SK-N-SH (cell line): Measurements from ENCODE around the gene LPP.

Source experiments
- CTCF ChIP-seq: fragments of 200-600 bp; sonication (generic); IDR thresholded peaks from 2 replicates; pipeline ENCODE4 v1.6.1; 2017; ENCODE audit warnings: antibody characterized with exemption, mild to moderate bottlenecking, moderate library complexity
- EP300 ChIP-seq, 2 experiments: IDR thresholded peaks; 2 replicates each; pipeline versions ENCODE4 v1.4.0 to v1.6.1; 2012; ENCODE audit warnings: borderline replicate concordance in 1 of 2, low read depth in 1 of 2, low read length in 1 of 2
- JUND ChIP-seq: IDR thresholded peaks from 2 replicates; pipeline ENCODE4 v1.4.0; 2012
- NFIC ChIP-seq: IDR thresholded peaks from 2 replicates; pipeline ENCODE4 v1.4.0; 2012; ENCODE audit warnings: borderline replicate concordance
- POLR2AphosphoS5 ChIP-seq: IDR thresholded peaks from 2 replicates; pipeline ENCODE4 v1.6.1; 2012; ENCODE audit warnings: low read depth, low read length
- RAD21 ChIP-seq: IDR thresholded peaks from 2 replicates; pipeline ENCODE4 v1.6.1; 2012; ENCODE audit warnings: mild to moderate bottlenecking, low read length
- REST ChIP-seq: IDR thresholded peaks from 2 replicates; pipeline ENCODE4 v1.6.1; 2012; ENCODE audit warnings: mild to moderate bottlenecking, low read depth, low read length, moderate library complexity
- RFX5 ChIP-seq: IDR thresholded peaks from 2 replicates; pipeline ENCODE4 v1.6.1; 2012; ENCODE audit warnings: mild to moderate bottlenecking, improper control_type of control experiment, low read length
- SMC3 ChIP-seq: IDR thresholded peaks from 2 replicates; pipeline ENCODE4 v1.6.1; 2012; ENCODE audit warnings: low read depth, low read length, improper control_type of control experiment
- YY1 ChIP-seq: IDR thresholded peaks from 2 replicates; pipeline ENCODE4 v1.4.0; 2012; ENCODE audit warnings: low read depth, mild to moderate bottlenecking

DNA sequence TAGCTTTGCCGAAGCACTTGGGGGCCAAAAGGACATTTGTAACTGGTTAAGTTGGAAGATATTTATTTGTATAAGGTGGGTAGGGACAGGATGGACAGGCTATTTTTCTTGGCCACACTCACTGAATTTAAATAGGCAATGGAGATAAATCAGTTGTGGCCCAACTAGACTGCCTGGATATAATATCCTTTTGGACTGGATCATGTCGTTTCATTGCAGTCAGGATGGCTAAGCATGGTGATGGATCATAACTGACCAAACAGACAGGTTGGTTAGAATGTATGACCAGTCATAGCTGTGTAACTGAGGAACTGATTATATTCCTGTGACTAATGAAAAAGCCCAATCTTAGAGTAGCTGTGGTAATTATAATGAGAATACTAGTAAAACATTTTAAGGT, 284.0 kb downstream of the LPP start:
- no peak for TF ChIP-seq CTCF
- no peak for TF ChIP-seq EP300 (IDR thresholded peaks at IDR 0.05; ENCODE audit: borderline replicate concordance in 1 of 2, low read depth in 1 of 2, low read length in 1 of 2)
- no peak for TF ChIP-seq RFX5
- TF ChIP-seq JUND = no peak
- TF ChIP-seq NFIC = no peak
- TF ChIP-seq POLR2AphosphoS5 = no peak
- no peak for TF ChIP-seq YY1
- no peak for TF ChIP-seq REST
- TF ChIP-seq SMC3 = no peak
- no peak for TF ChIP-seq RAD21
